ENCODE measurements around the gene CYP11A1. TPM values are rescaled to one million over a fixed set of nuclear protein-coding genes. Genes with fewer than 3 reads are reported as not detected.

CYP11A1 gene
- total RNA-seq, 1 donor from 2014 or later, result 1.1 TPM

- no peaks in the 10 kb centered on the region for H3K9me3 ChIP-seq
- H3K36me3 ChIP-seq, result no peaks in the 10 kb centered on the region
- no peaks in the 10 kb centered on the region for H3K27me3 ChIP-seq
- intact Hi-C loops (cut with DNase I), result no loop called here
- H3K4me1 ChIP-seq, result no peaks in the 10 kb centered on the region
- H3K27ac ChIP-seq, result no peak overlapping the region
- H3K4me3 ChIP-seq, result no peak overlapping the region
- TF ChIP-seq, protein P1, sequence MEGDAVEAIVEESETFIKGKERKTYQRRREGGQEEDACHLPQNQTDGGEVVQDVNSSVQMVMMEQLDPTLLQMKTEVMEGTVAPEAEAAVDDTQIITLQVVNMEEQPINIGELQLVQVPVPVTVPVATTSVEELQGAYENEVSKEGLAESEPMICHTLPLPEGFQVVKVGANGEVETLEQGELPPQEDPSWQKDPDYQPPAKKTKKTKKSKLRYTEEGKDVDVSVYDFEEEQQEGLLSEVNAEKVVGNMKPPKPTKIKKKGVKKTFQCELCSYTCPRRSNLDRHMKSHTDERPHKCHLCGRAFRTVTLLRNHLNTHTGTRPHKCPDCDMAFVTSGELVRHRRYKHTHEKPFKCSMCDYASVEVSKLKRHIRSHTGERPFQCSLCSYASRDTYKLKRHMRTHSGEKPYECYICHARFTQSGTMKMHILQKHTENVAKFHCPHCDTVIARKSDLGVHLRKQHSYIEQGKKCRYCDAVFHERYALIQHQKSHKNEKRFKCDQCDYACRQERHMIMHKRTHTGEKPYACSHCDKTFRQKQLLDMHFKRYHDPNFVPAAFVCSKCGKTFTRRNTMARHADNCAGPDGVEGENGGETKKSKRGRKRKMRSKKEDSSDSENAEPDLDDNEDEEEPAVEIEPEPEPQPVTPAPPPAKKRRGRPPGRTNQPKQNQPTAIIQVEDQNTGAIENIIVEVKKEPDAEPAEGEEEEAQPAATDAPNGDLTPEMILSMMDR (IDR thresholded peaks at IDR 0.05), result no peak
- DNase-seq (no peak), ATAC-seq (peak; percentile 17)
These were observed 29.2 kb upstream of the CYP11A1 start for GRCh38 chr15:74396445-74397238.

DNA sequence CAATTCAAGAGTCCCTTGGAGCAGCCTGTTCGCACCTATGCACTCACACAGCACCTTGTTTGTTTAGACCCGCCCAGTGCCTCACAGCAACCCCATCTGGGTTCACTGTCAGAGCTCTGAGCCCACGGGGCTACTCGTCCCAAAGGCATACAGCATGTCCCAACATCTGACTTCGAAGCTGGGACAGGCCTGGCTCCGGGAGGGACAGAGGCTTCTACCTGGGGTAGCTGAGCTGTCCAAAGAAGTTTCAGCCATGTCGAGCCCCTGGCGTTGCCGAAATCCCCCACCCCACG lies 28.6 kb upstream of the CYP11A1 start:
- intact Hi-C loops (cut with DNase I), result no loop called here
- ATAC-seq (no peak), DNase-seq (no peak)
- H3K4me3 ChIP-seq, result no peak overlapping the region
- no peaks in the 10 kb centered on the region for H3K36me3 ChIP-seq
- H3K27me3 ChIP-seq, result no peaks in the 10 kb centered on the region
- no peaks in the 10 kb centered on the region for H3K9me3 ChIP-seq
- no peaks in the 10 kb centered on the region for H3K4me1 ChIP-seq
- TF ChIP-seq, protein P1 (IDR thresholded peaks at IDR 0.05), result no peak
- no peak overlapping the region for H3K27ac ChIP-seq

DNA sequence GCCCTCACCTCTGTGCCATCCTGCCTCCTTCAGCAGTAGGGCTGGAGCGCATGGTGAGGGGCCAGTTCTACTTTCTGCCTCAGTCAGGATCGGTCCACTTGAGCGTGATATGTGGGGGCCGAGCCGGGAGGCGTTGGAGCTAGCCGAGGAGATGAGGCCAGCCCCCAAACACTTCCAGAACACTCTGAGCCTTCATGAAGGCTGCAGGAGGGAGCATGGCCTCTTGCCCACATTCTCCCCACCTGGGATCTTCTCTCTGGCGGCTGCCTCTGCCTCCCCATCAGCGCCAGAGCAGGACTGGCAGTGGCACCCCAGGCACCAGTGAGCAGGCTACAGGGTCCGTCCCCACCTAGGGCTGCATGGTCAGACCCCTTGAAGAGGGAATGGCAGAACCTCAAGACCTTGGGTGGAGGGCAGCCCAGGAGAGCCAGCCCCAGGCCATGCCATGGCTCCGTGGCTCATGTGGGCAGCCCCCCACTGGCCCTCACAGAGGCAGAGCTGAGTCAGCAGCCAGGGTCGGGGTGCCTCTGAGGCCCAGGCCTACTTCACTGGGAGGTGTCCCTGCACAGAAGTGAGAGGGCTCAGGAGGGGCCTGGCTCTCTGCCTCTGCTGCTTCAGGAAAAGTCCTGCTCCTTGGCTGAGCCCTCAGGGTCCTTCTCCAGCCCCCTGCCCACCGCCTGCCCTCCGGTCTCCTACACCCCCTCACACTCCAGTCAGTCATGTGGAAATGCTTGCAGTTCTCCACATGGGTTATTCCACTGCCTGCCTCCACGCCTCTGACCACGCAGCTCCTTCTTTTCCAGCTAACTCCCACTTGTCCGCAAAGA lies 28.1 kb upstream of the CYP11A1 start:
- H3K4me1 ChIP-seq, result no peaks in the 10 kb centered on the region
- H3K4me3 ChIP-seq, result no peak overlapping the region
- H3K9me3 ChIP-seq, result no peaks in the 10 kb centered on the region
- TF ChIP-seq, protein P1 (IDR thresholded peaks at IDR 0.05), result no peak
- no peak overlapping the region for H3K27ac ChIP-seq
- H3K27me3 ChIP-seq, result no peaks in the 10 kb centered on the region
- ATAC-seq (no peak), DNase-seq (no peak)
- H3K36me3 ChIP-seq, result no peaks in the 10 kb centered on the region
- intact Hi-C loops (cut with DNase I), result no loop called here

DNA sequence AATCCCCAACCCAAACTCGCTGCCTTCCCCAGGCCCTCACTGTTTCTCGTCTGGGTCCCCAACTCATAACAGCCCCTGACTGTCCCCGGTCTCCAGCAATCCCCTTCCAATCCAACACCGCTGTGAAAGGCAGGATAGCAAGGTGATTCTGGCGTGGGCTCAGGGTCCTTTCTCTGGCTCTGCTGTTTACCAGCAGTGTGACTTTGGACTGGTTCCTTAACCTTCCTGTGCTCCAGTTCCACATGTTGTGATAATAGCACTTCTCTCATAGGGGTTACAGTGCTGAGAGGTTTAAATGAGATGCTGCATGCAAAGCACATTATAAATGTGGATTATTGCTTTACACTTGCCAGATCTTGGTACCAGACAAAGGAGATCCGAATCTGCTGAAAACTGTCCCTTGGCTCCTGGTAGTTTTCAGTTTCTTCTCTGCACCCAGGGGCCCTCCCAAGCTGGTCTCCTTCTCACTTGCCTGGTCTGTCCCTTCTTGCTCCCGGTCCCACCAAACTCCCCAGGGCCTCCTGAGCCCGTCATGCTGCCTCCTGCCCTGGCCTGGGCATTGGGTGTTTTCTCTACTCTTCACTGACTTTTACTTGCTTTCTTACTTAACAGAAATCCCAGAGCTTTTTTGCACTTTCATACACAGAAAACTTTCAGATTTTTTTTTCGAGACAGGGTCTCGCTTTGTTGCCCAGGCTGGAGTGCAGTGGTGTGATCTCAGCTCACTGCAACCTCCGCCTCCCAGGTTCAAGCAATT lies 26.8 kb upstream of the CYP11A1 start:
- no peak for ATAC-seq
- TF ChIP-seq, protein P1 (IDR thresholded peaks at IDR 0.05), result no peak
- DNase-seq, result no peak
- no peaks in the 10 kb centered on the region for H3K36me3 ChIP-seq
- H3K9me3 ChIP-seq, result no peaks in the 10 kb centered on the region
- H3K27me3 ChIP-seq, result no peaks in the 10 kb centered on the region
- H3K27ac ChIP-seq, result no peak overlapping the region
- no peaks in the 10 kb centered on the region for H3K4me1 ChIP-seq
- no peak overlapping the region for H3K4me3 ChIP-seq
- intact Hi-C loops (cut with DNase I), result no loop called here

DNA sequence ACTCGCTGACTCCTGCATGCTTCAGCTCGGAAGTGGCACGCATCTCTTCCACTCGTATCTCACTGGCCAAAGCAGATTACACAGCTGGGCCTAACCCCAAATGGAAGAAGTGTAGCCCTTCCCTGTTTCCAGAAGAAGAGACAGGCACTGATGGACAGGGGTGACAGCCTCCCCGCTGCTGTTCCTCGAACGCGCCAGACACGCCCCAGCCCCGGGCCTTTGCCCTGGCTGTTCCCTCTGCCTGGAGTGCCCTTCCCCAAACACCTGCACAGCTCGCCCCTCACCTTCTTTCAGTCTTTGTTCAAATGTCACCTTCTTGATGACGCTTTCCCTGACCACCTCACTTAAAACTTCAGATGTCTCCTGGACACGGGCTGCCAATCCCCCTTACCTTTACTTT lies 26.0 kb upstream of the CYP11A1 start:
- intact Hi-C loops (cut with DNase I), result no loop called here
- TF ChIP-seq, protein P1 (IDR thresholded peaks at IDR 0.05), result no peak
- DNase-seq, result no peak
- H3K36me3 ChIP-seq, result no peaks in the 10 kb centered on the region
- H3K4me3 ChIP-seq, result no peak overlapping the region
- H3K27ac ChIP-seq, result no peak overlapping the region
- ATAC-seq, result no peak
- H3K9me3 ChIP-seq, result no peaks in the 10 kb centered on the region
- no peaks in the 10 kb centered on the region for H3K4me1 ChIP-seq
- no peaks in the 10 kb centered on the region for H3K27me3 ChIP-seq

All from upper lobe of right lung (tissue), 1 donor.